Esophagus (tissue), 2 donors: ENCODE data around the gene ZNF629. TPM values are rescaled to one million over a fixed set of nuclear protein-coding genes. Genes with fewer than 3 reads are reported as not detected.
A peak's percentile ranks its signal among the peaks of the same experiment; 100 is the strongest.

Experiments
- H3K27ac ChIP-seq, 2 donors: one replicate each; pipeline ENCODE4 v1.5.1; 2013; ENCODE audit warnings: low read depth in 2 of 2, mild to moderate bottlenecking in 2 of 2, inconsistent platforms in 1 of 2, low read length in 1 of 2, moderate library complexity in 1 of 2
- H3K27me3 ChIP-seq, 2 donors: one replicate each; pipeline ENCODE4 v1.6.1; 2013; ENCODE audit warnings: low read length in 2 of 2, control low read depth in 1 of 2, mild to moderate bottlenecking in 1 of 2; ENCODE audit not compliant: insufficient read depth in 2 of 2, control insufficient read depth in 1 of 2
- H3K36me3 ChIP-seq, 2 donors: one replicate each; pipeline ENCODE4 v1.6.1; 2013; ENCODE audit warnings: low read length in 1 of 2; ENCODE audit not compliant: control insufficient read depth in 2 of 2, insufficient read depth in 2 of 2
- H3K4me1 ChIP-seq, 2 donors: one replicate each; pipeline ENCODE4 v1.6.1; 2013; ENCODE audit warnings: low read length in 1 of 2; ENCODE audit not compliant: control insufficient read depth in 2 of 2, insufficient read depth in 2 of 2
- H3K4me3 ChIP-seq, 2 donors: one replicate each; pipeline ENCODE4 v1.5.1; 2013; ENCODE audit warnings: low read length in 2 of 2, mild to moderate bottlenecking in 2 of 2, low read depth in 1 of 2, moderate library complexity in 1 of 2
- H3K9me3 ChIP-seq, 2 donors: one replicate each; pipeline ENCODE4 v1.6.1; 2013; ENCODE audit warnings: mild to moderate bottlenecking in 2 of 2, low read depth in 1 of 2, low read length in 1 of 2, moderate library complexity in 1 of 2; ENCODE audit not compliant: control insufficient read depth in 2 of 2, insufficient read depth in 1 of 2
- WGBS, 2 donors: extraction: QIAGEN DNeasy Blood & Tissue Kit; methylation state at CpG; one replicate each; pipeline ENCODE4 v1.1.7; 2013; 5-methylcytosine and 5-hydroxymethylcytosine counted together
- polyA plus RNA-seq, 2 donors: library from polyadenylated mRNA; stranded (reverse); fragments of 200-250 nt; gene quantifications; one replicate each; pipeline ENCODE4 v1.2.3, GENCODE V29; 2013
- donor health status: healthy with polysubstance abuse.
- donor health status: Bipolar disorder and iron deficiency.

The ZNF629 gene
- polyA plus RNA-seq, 2 donors: 3.4 to 4.9 TPM

DNA sequence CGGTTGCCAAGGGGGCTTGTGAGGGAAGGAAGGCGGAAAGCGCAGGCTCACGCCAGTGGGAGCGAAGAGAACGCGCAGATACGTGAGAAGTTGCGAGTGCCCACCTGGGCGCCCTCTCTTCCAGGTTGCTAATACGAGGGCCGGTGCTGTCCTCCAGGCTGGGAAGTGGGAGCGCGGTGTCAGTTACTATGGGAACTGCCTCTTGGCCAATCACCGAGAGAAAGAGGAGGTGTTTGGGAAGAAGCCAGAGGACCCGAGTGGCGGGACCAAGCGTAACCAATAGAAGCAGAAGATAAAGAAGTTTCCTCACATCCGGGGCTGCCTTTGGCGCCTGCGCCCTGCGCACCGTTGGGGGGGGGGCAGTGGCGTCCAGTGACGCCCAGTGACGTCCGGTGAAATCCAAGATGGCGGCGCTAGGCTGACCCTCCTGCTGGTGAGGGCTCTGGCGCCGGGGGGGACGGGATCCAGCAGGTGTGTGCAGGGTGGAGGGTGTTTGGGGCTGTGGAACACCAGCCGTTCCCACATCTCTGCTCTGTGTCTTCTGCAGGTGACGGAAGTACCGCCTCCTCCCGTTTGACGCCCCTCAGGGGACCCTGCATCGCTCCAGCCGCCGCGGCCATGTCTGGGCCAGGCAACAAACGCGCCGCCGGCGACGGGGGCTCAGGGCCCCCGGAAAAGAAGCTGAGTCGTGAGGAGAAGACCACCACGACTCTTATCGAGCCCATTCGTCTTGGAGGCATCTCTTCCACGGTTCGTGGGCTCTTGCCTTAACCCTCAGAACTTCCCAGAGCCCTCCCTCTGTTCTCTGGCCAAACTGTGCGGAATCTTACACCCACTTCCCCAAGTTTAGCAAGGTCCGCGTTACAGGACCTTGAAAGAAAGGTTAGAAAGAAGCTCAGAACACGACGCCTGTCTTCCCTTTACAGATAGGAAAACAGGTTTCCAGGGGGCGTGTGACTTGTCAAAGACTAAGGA is 24.8 kb downstream of the ZNF629 start, which contains the start of the genes CFAP119 and RNF40:
TSS of gene CFAP119 (minus strand) at position 135 of the 975 bp plus-strand sequence. CDS start 314 bp downstream, outside the sequence.
TSS of gene RNF40 (plus strand) at position 395 of the 975 bp plus-strand sequence. CDS start at position 619, 224 bp downstream.
- Histone ChIP-seq H3K4me1 (peaks cover 0 to 13% of the 10 kb centered on the region in 2 donors), H3K36me3 (peaks cover 11 to 33% of the 10 kb centered on the region in 2 donors), H3K9me3 (no peaks in the 10 kb centered on the region), H3K27me3 (no peaks in the 10 kb centered on the region), H3K27ac (peak within 1 kb of the TSS; percentile 83 to 94), H3K4me3 (peak within 1 kb of the TSS; percentile 88 to 91)
- WGBS, 2 donors: 0 to 1% methylated on average over 55 to 60 of the region's 60 CpGs

DNA sequence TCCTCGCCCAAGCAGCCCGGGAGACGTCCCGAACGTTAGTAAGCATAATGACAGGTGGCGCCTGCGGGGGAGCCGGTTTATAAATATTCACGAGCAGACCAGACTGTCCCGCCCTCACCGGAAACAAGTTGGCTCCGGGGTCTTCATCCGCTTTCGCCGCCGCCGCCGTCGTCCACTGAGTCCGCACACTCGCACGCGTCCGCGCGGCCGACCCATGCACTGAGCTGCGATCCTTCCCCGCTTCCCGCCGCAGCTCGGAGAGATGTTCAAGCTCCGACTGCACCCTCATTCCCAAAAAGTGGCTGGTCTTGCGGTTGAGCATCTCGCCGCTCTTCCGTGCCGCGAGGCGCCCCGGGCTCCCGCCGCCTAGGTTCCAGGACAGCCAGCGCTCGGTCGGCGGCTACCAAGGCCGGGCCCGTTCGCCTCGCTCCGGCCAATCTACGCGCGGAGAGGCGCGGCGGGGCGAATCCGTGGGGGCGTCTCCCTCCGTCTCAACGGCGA is 25.5 kb downstream of the ZNF629 start:
- peak overlapping the region; percentile 22 to 63 for H3K27ac ChIP-seq
- no peaks in the 10 kb centered on the region for H3K9me3 ChIP-seq
- peaks cover 8 to 35% of the 10 kb centered on the region in 2 donors for H3K36me3 ChIP-seq
- 0 to 1% methylated on average over 62 to 64 of the region's 64 CpGs for WGBS, 2 donors
- H3K4me1 ChIP-seq: peaks cover 0 to 13% of the 10 kb centered on the region in 2 donors
- H3K4me3 ChIP-seq: peak overlapping the region; percentile 88 to 91
- no peaks in the 10 kb centered on the region for H3K27me3 ChIP-seq

DNA sequence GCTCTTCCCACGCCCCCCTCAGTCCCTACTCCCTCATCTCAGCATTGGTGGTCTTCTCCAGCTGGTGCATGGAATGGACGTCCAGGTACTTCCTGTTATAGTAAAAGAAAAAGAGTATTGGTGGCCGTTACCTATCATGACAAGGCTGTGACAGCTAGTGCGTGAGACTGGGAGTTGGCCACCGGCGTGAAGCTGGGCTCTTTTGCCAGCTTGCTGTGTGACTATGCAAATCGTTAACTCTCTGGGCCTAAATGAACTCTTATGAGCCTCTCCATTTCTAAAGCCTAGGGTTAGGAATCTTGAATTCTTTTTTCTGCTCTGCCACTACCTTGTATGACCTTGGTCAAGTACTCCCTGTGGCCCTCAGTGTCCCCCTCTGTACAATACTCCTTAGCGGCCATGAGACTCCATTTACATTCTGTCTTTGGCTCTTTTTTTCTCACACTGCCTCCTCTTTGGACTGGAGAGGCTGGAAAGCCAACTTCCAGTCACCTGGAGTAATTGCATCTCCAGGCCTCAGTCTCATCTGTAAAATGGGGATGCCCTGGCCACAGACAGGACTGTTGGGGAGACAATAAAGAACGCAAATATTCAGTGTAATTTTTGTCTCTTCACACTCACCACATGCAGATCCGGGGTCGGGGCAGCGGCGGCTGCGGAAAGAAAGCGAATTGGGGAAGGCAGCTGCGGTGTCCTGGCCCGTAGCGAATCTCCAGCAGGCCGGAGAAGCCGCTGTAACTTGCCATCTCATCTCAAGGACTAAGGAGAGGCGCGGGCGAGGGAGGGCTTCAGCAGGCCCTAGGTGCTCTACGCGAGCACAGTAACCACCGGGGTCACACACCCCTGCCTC is 26.2 kb downstream of the ZNF629 start:
- peaks cover 3 to 30% of the 10 kb centered on the region in 2 donors for H3K36me3 ChIP-seq
- 28% methylated on average over 26 of the region's 26 CpGs for WGBS, 2 donors
- H3K27ac ChIP-seq: peak overlapping the region in 1 of 2 donors; percentile 63
- H3K4me3 ChIP-seq: peak overlapping the region; percentile 88 to 91
- no peaks in the 10 kb centered on the region for H3K9me3 ChIP-seq
- peaks cover 0 to 13% of the 10 kb centered on the region in 2 donors for H3K4me1 ChIP-seq
- H3K27me3 ChIP-seq: no peaks in the 10 kb centered on the region

DNA sequence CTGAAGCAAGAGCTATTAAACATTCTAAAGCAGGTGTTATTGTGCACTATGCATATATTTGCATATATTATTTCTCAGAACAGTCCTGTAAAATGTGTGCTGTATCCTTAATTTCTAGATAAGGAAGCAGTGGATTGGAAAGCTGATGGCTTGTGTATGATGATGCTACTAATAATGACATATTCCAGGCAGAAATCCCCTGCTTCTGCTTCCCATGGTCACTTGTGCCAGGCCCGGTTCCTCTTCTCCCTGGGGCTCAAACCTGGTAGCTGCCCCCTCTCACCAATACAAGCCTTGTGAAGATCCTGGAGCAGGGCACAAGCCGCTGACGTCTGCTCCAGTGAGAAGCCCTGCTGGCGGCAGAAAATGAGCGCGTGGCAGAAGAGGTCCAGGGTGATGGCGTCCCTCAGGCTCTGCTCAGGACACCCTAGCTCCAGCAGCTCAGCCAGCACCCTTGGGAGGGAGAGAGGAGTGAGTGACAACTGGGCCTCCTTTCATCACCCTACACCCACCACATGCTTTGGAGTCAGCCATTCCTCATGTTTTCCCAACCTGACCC is 26.9 kb downstream of the ZNF629 start:
- Histone ChIP-seq H3K27me3 (no peaks in the 10 kb centered on the region), H3K27ac (no peak overlapping the region), H3K36me3 (peaks cover 3 to 26% of the 10 kb centered on the region in 2 donors), H3K9me3 (no peaks in the 10 kb centered on the region), H3K4me1 (peaks cover 0 to 13% of the 10 kb centered on the region in 2 donors), H3K4me3 (no peak overlapping the region)
- WGBS, 2 donors: 89 to 91% methylated on average over 7 of the region's 7 CpGs

DNA sequence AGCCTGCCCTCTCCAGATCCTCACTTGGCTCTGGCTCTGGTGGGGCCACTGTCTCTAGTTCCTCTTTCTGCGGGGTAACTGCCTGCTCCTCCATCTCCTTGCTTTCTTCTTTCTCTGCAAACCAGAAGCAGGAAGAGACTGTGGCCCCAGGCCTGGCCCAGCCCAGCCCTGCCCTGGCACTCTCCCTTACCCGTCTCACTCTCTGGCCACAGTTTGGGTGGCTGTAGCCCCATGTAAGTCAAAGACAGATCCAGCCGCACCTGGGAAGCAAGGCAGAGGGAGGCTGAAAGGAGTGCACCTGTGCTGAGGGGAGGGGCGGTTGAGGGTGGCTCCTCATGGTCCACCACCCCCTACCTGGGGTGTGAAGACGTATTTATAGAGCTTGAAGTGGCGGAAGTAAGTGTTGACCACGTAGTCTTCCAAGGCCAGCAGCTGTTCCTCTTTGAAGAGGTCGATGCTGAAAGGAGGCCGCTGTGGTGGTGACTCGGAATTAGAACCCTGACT is 28.0 kb downstream of the ZNF629 start:
- H3K27ac ChIP-seq: peak overlapping the region in 1 of 2 donors; percentile 57
- H3K36me3 ChIP-seq: peaks cover 0 to 17% of the 10 kb centered on the region in 2 donors
- no peak overlapping the region for H3K4me3 ChIP-seq
- H3K9me3 ChIP-seq: no peaks in the 10 kb centered on the region
- 81 to 83% methylated on average over 10 of the region's 10 CpGs for WGBS, 2 donors
- H3K27me3 ChIP-seq: no peaks in the 10 kb centered on the region
- peaks cover 0 to 11% of the 10 kb centered on the region in 2 donors for H3K4me1 ChIP-seq

DNA sequence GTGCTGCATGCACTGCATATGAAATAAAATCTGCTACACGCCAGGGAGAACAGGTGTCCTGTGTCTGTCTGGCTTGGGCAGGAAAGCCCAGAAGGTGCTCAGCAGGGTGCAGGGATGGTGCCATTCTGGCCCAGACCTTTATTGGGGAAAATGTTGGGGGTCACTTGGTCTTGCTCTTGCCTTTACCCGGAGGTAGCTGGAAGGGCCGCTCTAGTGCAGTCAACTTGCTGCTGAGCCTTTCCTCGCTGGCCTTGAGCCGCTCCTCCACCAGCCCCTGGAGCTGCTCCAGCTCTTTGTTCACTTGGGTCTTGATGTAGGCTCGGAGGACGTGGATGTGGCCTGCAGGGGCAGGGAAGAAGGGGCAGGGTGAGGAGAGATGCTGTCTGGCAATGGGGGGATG is 29.7 kb downstream of the ZNF629 start:
- H3K36me3 ChIP-seq: peaks cover 0 to 19% of the 10 kb centered on the region in 2 donors

DNA sequence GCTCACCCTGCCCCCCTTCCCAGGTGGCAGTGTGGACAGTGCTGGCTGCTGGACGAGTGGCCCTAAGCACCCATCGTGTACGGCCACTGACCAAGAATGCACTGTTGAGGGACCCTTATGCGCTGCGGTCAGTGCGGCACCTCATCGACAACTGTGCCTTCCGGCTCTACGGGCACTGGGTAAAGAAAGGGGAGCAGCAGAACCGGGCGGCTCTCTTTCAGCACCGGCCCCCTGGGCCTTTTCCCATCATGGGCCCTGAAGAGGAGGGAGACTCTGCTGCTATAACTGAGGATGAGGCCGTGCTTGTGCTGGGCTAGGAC is 30.3 kb downstream of the ZNF629 start:
- H3K27ac ChIP-seq: no peak overlapping the region
- H3K36me3 ChIP-seq: peaks cover 0 to 19% of the 10 kb centered on the region in 2 donors
- no peaks in the 10 kb centered on the region for H3K27me3 ChIP-seq
- H3K4me1 ChIP-seq: peaks cover 0 to 3% of the 10 kb centered on the region in 2 donors
- H3K9me3 ChIP-seq: no peaks in the 10 kb centered on the region
- H3K4me3 ChIP-seq: no peak overlapping the region
- WGBS, 2 donors: 96% methylated on average over 13 of the region's 13 CpGs

More for the DNA sequence above, 29.7 kb downstream of the ZNF629 start:
- no peak overlapping the region for H3K27ac ChIP-seq
- H3K27me3 ChIP-seq: no peaks in the 10 kb centered on the region
- 91 to 95% methylated on average over 7 of the region's 7 CpGs for WGBS, 2 donors
- no peaks in the 10 kb centered on the region for H3K9me3 ChIP-seq
- H3K4me1 ChIP-seq: peaks cover 0 to 3% of the 10 kb centered on the region in 2 donors
- no peak overlapping the region for H3K4me3 ChIP-seq

DNA sequence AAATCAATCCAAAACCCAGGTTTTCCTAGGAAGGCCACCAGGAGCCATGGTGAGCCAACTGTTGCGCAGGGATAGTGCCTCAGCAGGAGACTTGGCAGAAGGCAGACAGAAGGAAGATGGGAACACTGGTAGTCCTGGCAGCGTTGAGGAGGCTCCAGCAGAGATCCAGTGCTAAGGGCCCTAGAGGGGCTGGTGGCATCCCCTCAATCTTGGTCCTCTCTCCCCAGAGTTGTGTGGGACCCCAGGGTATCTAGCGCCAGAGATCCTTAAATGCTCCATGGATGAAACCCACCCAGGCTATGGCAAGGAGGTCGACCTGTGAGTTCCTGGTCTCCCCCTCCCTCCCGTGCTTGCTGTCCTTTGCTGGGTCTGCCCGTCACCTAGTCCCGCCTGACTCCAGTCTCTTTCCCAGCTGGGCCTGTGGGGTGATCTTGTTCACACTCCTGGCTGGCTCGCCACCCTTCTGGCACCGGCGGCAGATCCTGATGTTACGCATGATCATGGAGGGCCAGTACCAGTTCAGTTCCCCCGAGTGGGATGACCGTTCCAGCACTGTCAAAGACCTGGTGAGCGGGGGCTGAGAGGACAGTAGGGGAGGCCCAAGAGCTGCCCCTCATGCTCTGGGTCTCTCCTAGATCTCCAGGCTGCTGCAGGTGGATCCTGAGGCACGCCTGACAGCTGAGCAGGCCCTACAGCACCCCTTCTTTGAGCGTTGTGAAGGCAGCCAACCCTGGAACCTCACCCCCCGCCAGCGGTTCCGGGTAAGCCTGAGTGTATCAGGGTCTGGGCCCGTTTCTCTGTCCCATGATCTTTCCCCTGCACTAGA is 30.8 kb downstream of the ZNF629 start:
- H3K36me3 ChIP-seq: peaks cover 0 to 24% of the 10 kb centered on the region in 2 donors
- no peaks in the 10 kb centered on the region for H3K9me3 ChIP-seq
- H3K27me3 ChIP-seq: no peaks in the 10 kb centered on the region
- WGBS, 2 donors: 92 to 93% methylated on average over 20 of the region's 20 CpGs
- no peak overlapping the region for H3K27ac ChIP-seq
- peaks cover 0 to 2% of the 10 kb centered on the region in 2 donors for H3K4me1 ChIP-seq
- no peak overlapping the region for H3K4me3 ChIP-seq
